Heart left ventricle (tissue), 16 donors: Measurements from ENCODE around the gene OTUD4. TPM values are rescaled to one million over a fixed set of nuclear protein-coding genes. Genes with fewer than 3 reads are reported as not detected.

Experiments
- ATAC-seq, 4 donors: fragments of 200-7000 bp; cut with Tn5 transposase; one replicate each; pipeline ENCODE4 v1.9.1; 2020 to 2022; ENCODE audit warnings: moderate library complexity in 4 of 4, mild to moderate bottlenecking in 3 of 4, moderate number of reproducible peaks in 1 of 4
- DNase-seq, 5 donors: peaks; one replicate each; pipeline ENCODE4 v3.0.0-alpha.2; 2020
- H3K27ac ChIP-seq, 12 donors: fragments of 200-600 bp; sonication (generic) in 4 of 12; one replicate each; pipeline versions ENCODE4 v1.5.0 to v1.8.0; 2016 to 2022; ENCODE audit warnings: mild to moderate bottlenecking in 2 of 12
- H3K27me3 ChIP-seq, 9 donors: fragments of 200-600 bp; sonication (generic) in 2 of 9; one replicate each; pipeline versions ENCODE4 v1.5.1 to v1.8.0; 2016 to 2022; ENCODE audit warnings: mild to moderate bottlenecking in 3 of 9
- H3K36me3 ChIP-seq, 9 donors: fragments of 200-600 bp; sonication (generic) in 2 of 9; one replicate each; pipeline versions ENCODE4 v1.5.0 to v1.8.0; 2018 to 2022; ENCODE audit warnings: mild to moderate bottlenecking in 2 of 9
- H3K4me1 ChIP-seq, 12 donors: fragments of 200-600 bp; sonication (generic) in 4 of 12; one replicate each; pipeline versions ENCODE4 v1.5.0 to v1.8.0; 2016 to 2022; ENCODE audit warnings: mild to moderate bottlenecking in 3 of 12
- H3K4me3 ChIP-seq, 12 donors: fragments of 200-600 bp; sonication (generic) in 4 of 12; one replicate each; pipeline versions ENCODE4 v1.5.0 to v1.8.0; 2017 to 2022; ENCODE audit warnings: mild to moderate bottlenecking in 9 of 12, moderate library complexity in 4 of 12
- H3K9me3 ChIP-seq, 12 donors: fragments of 200-600 bp; sonication (generic) in 4 of 12; one replicate each; pipeline versions ENCODE4 v1.5.0 to v1.8.0; 2016 to 2022; ENCODE audit warnings: mild to moderate bottlenecking in 1 of 12
- POLR2A ChIP-seq, 2 donors: fragments of 450-650 bp; IDR thresholded peaks; one replicate each; pipeline ENCODE4 v1.6.1; 2017; ENCODE audit warnings: antibody characterized with exemption in 2 of 2, mild to moderate bottlenecking in 2 of 2, moderate library complexity in 2 of 2
- WGBS, 4 donors: extraction: QIAGEN DNeasy Blood & Tissue Kit in 2 of 4; methylation state at CpG; one replicate each; pipeline versions ENCODE4 v1.1.5 to v1.1.7; 2013 to 2018; 5-methylcytosine and 5-hydroxymethylcytosine counted together
- intact Hi-C, 10 donors: fragments of 100-400 bp; cut with DNase I; formaldehyde crosslinking; loops; one replicate each; pipeline versions ENCODE4 v1.11.1 to v1.14.2; 2022
- polyA plus RNA-seq, 2 donors: library from polyadenylated mRNA; stranded (reverse); fragments of 200-250 nt; gene quantifications; one replicate each; pipeline ENCODE4 v1.2.3, GENCODE V29; 2013
- total RNA-seq, 9 donors: library from RNA; depleted of rRNA in 2 of 9; stranded (reverse); fragments of >200 nt in 2 of 9; fragmentation: NEBNext Ultra II Directional in 3 of 9; extraction: Animal tissue kit (Norgen Biotek cat#: 25700) in 3 of 9; gene quantifications; one replicate each; pipeline versions ENCODE4 v1.1.0 to v1.2.4, GENCODE V29; 2016 to 2023
- TF ChIP-seq, protein P1 (sequence below), 12 donors: fragments of 200-600 bp; sonication (generic) in 4 of 12; IDR thresholded peaks; one replicate each; pipeline versions ENCODE4 v1.5.0 to v1.8.0; 2018 to 2022; ENCODE audit warnings: antibody characterized with exemption in 12 of 12, mild to moderate bottlenecking in 5 of 12
- donor health status: ischemic (EF 13 %, LVEDD 7.1; RV severe dilation, severe dysfunction).
- donor health status: healthy with polysubstance abuse.
- donor health status: DM: no; HTN: yes; CAD: no.
- donor health status: DM: no; HTN: no; CAD: no.
- donor health status: ischemic (EF 25% LVEDD 6.9; RV normal size, moderate dysfunction).
- donor health status: ischemic (EF 25% LVEDD 5.7; RV mildly dilated, moderate dysfunction).
- donor health status: healthy.
- donor health status: DM: yes; HTN: yes; CAD: no.
- donor health status: ischemic (EF 35%, LVEDD 5.7; RV mildly dilated, moderate dysfunction).
- donor health status: nonischemic (EF 11% LVEDD 7.7; RV severe dilation, severe dysfunction).
- donor health status: DM: yes; HTN: yes; CAD: no.
- donor health status: PGD.
- donor health status: ischemic (EF 29% LVEDD 5.4; RV normal size, mild dysfunction).
- donor health status: nonischemic (EF 23%, LVEDD 6.1; RV moderate dilation, normal function).

OTUD4 gene
- total and polyA plus RNA-seq, 11 donors, result 7.7 to 42.1 (median 28.4) TPM

DNA sequence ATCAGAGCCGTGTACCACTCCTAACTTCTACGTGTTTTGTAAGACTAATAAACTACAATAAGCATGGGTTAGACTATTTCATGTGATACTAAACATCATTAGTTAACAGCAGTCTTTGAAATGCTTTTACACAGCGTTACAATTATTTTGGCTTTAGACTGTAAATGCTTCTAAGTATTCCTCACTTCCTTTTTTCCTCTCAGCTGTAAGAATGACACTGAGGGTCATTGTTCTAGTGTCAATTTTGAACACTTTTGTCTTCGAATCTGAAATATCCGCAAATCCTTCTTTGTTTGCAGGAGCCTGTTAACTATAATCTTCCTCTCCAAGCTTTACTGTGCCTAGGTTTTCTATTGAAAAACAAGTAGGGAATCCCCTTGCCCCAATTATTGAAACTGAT lies 80.7 kb downstream of the OTUD4 start:
- 28 to 37% (median 32%) methylated on average over 5 of the region's 5 CpGs for WGBS, 4 donors
- no peaks in the 10 kb centered on the region for H3K9me3 ChIP-seq
- H3K27ac ChIP-seq, result peak overlapping the region in 3 of 12 donors; percentile 90 to 95 (median 91)
- H3K4me1 ChIP-seq, result peaks cover 3 to 64% (median 33%) of the 10 kb centered on the region in 12 donors
- no peak for DNase-seq
- H3K36me3 ChIP-seq, result peaks cover 0 to 20% (median 18%) of the 10 kb centered on the region in 9 donors
- H3K27me3 ChIP-seq, result no peaks in the 10 kb centered on the region
- no peak for ATAC-seq
- peak overlapping the region in 9 of 12 donors; percentile 60 to 82 (median 74) for H3K4me3 ChIP-seq
- intact Hi-C loops, result loop anchor here in 3 of 10 donors (5.0 to 10.0 kb wide), 2 partner anchors 513 to 925 kb away; no protein-coding TSS in a partner anchor
- no peak for TF ChIP-seq POLR2A (IDR thresholded peaks at IDR 0.05)
- TF ChIP-seq, protein P1, sequence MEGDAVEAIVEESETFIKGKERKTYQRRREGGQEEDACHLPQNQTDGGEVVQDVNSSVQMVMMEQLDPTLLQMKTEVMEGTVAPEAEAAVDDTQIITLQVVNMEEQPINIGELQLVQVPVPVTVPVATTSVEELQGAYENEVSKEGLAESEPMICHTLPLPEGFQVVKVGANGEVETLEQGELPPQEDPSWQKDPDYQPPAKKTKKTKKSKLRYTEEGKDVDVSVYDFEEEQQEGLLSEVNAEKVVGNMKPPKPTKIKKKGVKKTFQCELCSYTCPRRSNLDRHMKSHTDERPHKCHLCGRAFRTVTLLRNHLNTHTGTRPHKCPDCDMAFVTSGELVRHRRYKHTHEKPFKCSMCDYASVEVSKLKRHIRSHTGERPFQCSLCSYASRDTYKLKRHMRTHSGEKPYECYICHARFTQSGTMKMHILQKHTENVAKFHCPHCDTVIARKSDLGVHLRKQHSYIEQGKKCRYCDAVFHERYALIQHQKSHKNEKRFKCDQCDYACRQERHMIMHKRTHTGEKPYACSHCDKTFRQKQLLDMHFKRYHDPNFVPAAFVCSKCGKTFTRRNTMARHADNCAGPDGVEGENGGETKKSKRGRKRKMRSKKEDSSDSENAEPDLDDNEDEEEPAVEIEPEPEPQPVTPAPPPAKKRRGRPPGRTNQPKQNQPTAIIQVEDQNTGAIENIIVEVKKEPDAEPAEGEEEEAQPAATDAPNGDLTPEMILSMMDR (IDR thresholded peaks at IDR 0.05), result no peak

DNA sequence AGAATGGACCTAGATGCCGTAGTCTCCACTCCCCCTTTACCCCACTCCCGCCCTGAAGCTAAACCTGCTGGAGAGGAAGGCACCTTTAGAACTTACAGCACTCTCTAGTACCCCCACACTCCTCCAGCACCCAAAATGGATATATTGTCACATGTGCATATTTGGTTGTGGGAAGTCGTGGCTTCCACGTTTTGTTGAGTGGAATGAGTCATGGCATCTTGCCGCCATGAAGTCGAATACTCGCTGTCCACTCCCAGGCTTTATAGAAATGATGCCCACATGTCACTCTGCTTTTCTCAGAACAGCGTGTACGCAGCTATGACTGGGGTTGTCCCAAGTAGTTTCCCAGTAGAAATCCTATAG lies 81.7 kb downstream of the OTUD4 start:
- intact Hi-C loops, result loop anchor here in 3 of 10 donors (5.0 to 10.0 kb wide), 2 partner anchors 514 to 924 kb away; no protein-coding TSS in a partner anchor
- peak in 4 of 5 donors; percentile 26 to 43 (median 34) for DNase-seq
- H3K4me1 ChIP-seq, result peaks cover 3 to 61% (median 33%) of the 10 kb centered on the region in 12 donors
- peak overlapping the region; percentile 58 to 82 (median 70) for H3K4me3 ChIP-seq
- H3K27ac ChIP-seq, result peak overlapping the region; percentile 73 to 95 (median 91)
- ATAC-seq, result peak in 3 of 4 donors; percentile 48 to 54 (median 49)
- TF ChIP-seq, protein P1 (IDR thresholded peaks at IDR 0.05), result no peak
- TF ChIP-seq POLR2A (IDR thresholded peaks at IDR 0.05), result no peak
- H3K36me3 ChIP-seq, result peaks cover 0 to 23% (median 22%) of the 10 kb centered on the region in 9 donors
- H3K27me3 ChIP-seq, result no peaks in the 10 kb centered on the region
- 0 to 1% (median 0%) methylated on average over 9 of the region's 9 CpGs for WGBS, 4 donors
- peaks cover 0 to 7% (median 2%) of the 10 kb centered on the region in 12 donors for H3K9me3 ChIP-seq

DNA sequence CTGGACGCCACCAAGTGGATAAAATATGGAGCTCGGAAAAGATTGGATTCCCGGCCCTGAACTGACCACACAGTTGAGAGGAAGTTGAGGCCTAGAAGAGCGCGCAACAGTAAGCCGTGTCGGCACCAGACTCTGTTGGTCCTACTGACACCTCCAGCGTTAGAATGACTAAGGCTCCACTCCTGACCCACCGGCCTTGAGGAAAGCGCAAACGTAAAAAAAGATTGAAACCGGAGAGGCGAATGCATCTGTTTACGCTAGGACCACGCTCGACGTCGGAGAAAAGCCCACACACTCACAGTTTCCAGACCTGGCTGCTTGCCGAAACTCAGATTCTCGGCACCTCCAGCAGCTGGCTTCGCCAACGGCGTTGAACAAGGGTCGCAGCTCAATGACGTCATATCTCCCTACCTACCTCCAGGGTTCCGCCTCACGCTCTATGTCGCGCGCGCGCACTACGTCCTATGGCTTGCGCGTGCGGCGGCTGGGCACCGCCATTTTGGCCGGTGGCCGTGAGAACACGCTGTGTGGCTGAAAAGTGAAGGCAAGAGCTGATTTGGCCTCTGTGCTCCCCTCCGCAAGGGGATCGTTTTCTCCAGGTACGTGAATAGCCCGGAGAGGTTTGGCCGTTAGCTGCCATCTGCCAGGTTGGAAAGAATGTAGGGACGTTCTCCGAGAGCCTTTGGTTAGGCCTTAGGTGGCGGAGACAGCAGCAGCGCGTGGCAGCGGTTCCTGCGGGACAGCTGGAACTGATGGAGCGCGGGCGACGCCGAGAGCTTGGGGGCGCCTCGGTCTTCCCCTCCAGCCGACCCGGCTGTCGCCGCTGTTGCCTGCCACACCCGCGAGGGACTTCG lies 82.3 kb downstream of the OTUD4 start, which contains the start of the genes ABCE1 and ANAPC10:
Gene ABCE1 (plus strand): TSS at position 491 of the 854 bp plus-strand sequence. CDS start 6,102 bp downstream, outside the sequence.
Gene ANAPC10 (minus strand): TSS at position 376 of the 854 bp plus-strand sequence. CDS start 2,097 bp downstream, outside the sequence.
- TF ChIP-seq POLR2A (IDR thresholded peaks at IDR 0.05), result peak in 1 of 2 donors; percentile 41
- TF ChIP-seq, protein P1 (IDR thresholded peaks at IDR 0.05), result peak in 9 of 12 donors; percentile 9 to 50 (median 32)
- 0 to 1% (median 0%) methylated on average over 66 to 67 of the region's 67 CpGs for WGBS, 4 donors
- Histone ChIP-seq H3K27ac (peak within 1 kb of the TSS; percentile 73 to 95 (median 91)), H3K27me3 (no peaks in the 10 kb centered on the region), H3K36me3 (peaks cover 0 to 30% (median 27%) of the 10 kb centered on the region in 9 donors), H3K9me3 (peaks cover 0 to 13% (median 2%) of the 10 kb centered on the region in 12 donors), H3K4me3 (peak within 1 kb of the TSS; percentile 58 to 82 (median 70)), H3K4me1 (peaks cover 3 to 55% (median 33%) of the 10 kb centered on the region in 12 donors)
- DNase-seq (peak; percentile 95 to 97 (median 96)), ATAC-seq (peak; percentile 98 to 99 (median 98))
- intact Hi-C loops, result loop anchor here in 3 of 10 donors (5.0 to 10.0 kb wide), 2 partner anchors 514 to 923 kb away; no protein-coding TSS in a partner anchor
